GDM1 (cell line): Measurements from ENCODE around the gene TRNP1.

ENCODE experiments used
- DNase-seq: peaks from one replicate; lab custom pipeline; 2025; lab: John Stamatoyannopoulos, UW

Gene TRNP1

GRCh38 chr1:27001570-27002360, 8.3 kb downstream of the TRNP1 start:
- DNase-seq = peak; percentile 93

DNA sequence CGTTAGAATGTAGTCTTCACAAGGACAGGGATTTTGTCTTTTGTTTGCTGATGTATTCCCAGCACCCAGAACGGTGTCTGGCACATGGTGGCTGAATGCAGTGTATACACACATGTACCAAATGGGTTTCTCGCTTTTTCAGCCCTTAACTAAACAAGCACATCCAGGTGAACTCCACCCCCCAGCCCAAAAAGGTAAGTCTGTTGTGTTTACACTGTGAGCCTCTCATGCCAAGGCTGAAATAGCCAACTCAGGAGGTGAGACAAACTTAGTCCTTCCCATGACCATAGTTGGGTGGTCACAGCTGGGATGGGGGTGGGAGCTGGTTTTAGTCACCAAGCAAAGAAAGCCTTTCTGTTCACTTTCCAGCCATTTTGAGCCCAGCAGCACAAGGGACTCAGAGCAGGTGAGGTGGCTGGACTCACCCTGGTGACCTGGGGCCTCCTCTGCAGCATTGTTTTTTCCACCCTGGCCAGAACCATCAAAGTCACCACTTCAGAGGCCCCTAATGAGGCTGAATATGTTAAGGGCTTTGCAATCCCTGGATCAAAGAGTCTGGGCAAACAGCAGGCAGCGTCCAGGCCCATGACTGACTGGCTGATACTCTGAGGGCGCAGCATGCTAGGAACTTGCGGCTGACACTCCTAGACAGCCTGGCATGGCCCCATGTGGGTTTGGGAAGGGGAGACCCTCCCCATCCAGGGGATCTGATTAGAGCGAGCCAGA, 10.4 kb downstream of the TRNP1 start:
- no peak for DNase-seq

DNA sequence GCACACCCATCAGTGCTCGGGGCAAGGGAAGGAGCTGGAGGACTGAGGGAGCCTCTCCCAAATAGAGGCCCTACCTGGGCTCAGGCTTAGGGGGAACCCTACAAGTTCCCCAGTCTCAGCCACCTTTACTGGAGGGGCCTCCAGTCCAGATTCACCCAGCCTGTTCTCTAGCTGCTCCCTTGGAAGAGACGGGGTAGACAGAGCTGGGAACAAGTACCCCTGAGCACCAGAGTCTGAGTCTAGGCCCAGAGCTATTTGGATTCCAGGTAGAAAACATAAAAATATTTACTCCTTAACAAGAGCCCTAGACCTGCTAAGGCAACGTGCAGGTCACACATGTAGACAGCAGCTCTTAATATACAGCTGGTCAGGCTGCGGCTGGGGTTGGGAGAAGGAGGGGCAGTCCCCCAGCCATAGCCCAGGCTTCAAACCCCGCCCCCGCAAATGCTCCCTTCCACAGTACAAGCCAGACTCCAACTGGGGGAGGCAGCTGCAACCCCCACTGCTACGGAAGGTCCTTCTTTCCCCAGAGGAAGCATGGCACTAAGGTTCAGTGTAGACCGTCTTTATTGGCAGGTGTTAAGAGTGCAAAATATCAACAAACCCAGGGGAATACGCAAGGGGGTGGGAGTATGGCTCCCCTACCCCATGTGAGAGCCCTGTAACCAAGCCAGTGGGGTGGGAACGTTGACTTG, 11.1 kb downstream of the TRNP1 start:
- no peak for DNase-seq

DNA sequence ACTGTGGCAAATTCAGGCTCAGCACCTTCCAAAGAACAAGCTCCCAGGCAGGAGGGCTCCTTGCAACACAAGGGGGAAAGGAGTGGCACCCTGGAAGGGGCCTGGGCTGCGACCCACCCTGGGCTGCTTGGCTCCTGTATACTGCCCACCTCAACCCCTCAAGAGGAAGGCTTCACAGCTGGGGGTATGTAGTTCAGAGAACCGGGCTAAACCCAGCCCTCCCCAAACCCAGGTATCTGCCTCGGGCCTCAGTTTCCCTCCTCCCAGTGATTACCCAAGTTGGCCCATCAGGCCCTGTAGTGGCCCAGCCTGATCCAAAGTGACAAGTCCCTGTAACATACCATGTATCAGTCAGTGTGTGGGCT, 11.7 kb downstream of the TRNP1 start:
- DNase-seq = no peak

- DNase-seq = no peak
These were observed 12.4 kb downstream of the TRNP1 start for GRCh38 chr1:27005648-27006496.

DNA sequence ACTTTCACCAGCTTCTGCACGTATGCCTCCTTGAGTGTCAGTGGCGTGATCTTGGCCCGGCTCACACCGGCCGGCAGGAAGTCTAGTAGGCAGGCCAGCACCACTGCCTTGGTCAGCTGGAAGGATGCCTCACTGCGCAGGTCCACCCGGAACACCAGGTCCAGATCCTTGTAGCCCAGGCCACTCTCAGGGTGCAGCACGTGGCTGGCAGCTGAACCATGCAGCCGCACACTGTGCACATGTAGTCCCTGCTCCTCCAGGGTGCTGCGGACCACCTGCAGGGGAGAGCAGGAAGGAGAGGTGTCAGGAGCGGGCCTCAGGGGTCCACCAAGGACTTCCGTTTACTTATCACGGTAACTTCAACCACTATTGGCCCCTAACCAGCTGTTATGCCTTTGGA, 13.2 kb downstream of the TRNP1 start:
- DNase-seq = no peak

DNA sequence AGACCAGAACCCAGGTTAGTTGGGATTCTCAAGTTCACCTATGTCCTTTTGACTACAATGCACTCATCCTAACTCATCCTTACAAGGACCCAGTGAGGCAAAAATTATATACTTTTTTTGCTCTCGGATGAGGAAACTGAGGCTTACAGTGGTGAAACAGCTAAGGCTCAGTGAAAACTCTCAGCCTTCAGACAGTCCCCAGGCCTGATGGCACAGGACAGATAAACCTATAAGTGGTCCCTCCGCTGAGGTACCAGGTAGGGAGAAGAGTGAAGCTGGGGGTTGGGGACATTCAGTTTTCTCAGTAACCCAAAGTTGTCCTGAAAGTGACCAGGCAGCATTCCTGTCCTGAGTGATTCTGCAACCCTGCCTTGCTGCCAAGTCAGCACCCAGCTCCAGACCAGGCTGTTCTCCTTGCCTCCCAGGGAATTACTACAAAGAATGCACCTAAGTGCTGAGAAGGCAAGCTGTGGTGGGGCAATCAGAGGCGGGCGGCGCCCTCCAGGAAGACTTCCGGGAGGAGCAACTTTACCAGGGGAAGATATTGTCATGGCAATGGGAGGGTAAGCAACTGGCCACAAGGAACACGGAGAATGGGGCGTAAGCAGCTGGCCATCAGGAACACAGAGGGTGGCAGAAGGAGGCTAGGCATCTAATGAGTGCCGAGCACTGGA, 14.6 kb downstream of the TRNP1 start:
- DNase-seq = no peak

DNA sequence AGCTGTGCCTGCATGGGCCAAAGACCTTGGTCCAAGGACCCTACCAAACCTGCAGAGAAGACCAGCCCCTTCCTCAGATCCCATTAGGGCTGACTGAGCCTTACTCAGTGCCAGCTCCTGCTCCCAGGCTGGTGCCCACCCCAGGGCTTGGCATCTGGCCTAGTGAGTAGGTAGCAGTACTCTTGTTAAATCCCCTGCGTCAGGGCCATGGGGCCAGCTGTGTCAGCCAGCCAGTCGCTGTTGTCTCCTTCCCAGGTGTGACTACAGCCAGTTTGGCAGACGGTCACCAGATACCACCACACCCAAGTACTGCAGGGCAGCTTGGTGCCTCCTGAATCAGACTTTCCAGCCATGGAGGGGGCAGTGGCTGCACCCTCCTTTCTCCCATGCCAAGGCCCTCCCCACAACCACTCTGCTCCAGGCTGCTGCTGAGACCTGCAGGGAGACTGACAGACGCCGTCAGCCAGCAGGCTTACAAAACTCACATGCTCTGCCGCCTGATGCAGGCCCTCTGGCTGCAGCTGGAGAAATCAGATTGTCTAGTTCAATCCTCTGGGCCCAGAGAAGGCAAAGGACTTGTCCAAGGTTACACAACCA, 16.2 kb downstream of the TRNP1 start:
- no peak for DNase-seq

- no peak for DNase-seq
These were observed 16.9 kb downstream of the TRNP1 start for GRCh38 chr1:27010226-27010994.

- no peak for DNase-seq
These were observed 17.7 kb downstream of the TRNP1 start for GRCh38 chr1:27011058-27011764.

DNA sequence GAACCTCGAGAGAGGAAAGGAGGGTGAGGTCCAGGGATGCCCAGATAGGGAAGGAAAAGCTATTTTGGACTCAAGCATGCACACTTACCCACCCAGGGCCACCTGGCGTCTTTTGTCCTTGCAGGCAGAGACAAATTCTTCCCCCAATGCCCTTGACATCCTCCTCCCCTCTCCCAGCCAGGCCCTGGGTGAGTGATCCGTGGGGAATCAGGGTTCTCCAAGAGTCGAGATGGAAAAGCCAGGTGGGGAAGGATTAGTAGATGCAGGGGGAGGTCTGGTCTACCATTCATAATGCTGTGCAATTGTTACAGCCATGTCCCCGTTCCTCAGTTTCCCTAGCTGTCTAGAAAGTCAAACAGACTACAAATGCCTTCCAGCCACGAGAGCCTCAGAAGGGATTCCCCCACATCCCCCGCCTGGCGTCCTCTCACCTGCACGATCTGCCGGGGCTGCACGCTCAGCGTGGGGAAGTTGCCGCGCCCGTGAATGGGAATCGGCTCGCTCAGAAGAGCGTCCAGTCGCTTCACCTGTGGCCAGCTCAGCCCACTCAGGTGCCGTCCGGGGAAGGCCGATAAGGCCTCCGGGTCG, 18.6 kb downstream of the TRNP1 start:
- no peak for DNase-seq

- peak; percentile 35 for DNase-seq
These were observed 21.8 kb downstream of the TRNP1 start for GRCh38 chr1:27015260-27015659.

- no peak for DNase-seq
These were observed 22.9 kb downstream of the TRNP1 start for GRCh38 chr1:27016376-27016775.

DNA sequence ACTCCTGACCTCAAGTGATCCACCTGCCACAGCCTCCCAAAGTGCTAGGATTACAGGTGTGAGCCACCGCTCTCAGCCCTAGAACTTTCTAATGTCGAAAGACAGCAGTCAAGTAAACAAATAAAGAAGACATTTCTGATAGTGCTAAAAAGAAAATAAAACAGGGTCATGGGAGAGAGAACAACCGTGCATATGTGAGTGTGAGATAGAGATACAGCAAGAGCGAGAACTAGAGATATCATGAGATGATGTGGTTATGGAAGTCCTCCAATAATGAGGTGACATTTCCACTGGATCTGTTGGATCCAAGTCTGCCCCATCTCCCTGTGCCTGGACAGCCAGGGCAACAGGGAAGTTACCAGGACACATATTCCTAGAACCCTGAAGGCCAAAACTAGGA, 23.7 kb downstream of the TRNP1 start:
- no peak for DNase-seq

DNA sequence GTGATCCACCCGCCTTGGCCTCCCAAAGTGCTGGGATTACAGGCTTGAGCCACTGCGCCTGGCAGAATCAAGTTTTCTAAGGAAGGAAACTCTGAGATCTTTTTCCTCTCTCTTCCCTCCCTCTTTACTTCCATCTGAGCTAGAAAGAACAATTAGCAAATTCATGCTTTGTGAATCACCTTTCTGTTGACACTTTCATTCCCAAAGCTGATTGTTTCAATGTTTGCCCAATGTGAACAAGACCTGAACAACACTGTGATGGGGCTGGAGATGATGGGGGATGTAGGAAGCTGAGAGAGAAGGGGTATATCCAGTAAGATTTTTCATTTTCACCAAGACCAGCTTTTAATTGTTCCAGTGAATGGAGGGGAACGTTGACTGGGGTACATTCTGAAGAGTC, 24.8 kb downstream of the TRNP1 start:
- DNase-seq = no peak

DNA sequence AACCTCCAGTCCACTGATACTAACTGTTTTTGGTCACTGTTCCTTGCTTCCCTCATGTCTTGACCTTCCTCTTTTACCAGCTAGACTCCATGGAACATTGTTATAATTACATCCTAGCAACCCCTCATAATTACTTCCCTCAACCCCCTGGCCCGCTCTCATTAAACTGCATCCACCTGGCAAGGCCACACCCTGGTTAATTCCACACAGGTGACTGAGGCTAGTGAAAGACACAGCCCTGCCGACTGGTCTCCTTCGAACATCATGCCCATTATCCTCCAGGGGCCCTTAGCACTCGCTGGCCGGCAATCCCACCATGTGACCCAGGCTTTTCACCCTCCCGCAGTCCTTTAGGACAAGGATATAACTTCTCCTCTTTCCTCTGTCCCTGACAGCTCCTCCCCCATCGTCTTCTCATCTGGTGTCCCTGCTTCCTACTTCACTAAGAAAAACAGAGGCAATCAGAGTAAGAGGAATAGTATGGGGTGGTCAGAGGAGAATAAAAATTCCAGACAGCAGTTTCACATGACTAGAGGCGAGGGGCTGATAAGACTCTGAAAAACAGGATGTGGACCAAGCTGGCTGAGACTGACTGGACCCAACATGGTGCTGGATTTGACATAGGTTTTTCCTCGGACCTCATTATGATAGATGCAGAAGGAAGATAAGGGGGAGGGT, 28.0 kb downstream of the TRNP1 start:
- no peak for DNase-seq

GRCh38 chr1:27025718-27026117, 32.2 kb downstream of the TRNP1 start:
- DNase-seq = no peak
